Central memory CD8-positive, alpha-beta T cell (primary cell): Measurements from ENCODE around the gene TMEM259.
"Not testable (repeated sequence)": the region's sequence is repeated elsewhere in the genome, so short reads cannot be mapped to it uniquely, and the experiment has no call there.

Source experiments
- ATAC-seq: fragments of 150-1000 bp; cut with Tn5 transposase; replicated peaks from 2 replicates; pipeline ENCODE4 v1.10.0; 2022; ENCODE audit warnings: mild to moderate bottlenecking, moderate FRiP score, moderate number of reproducible peaks; ENCODE audit not compliant: poor library complexity, severe bottlenecking; ENCODE audit errors: extremely low read depth
- DNase-seq, 2 donors: peaks; one replicate each; pipeline ENCODE4 v3.0.0; 2021; ENCODE audit warnings: low spot score in 2 of 2
- H3K27ac Mint-ChIP-seq: one replicate; pipeline ENCODE4 v1.8.0; 2022; ENCODE audit warnings: low read depth, mild to moderate bottlenecking, moderate library complexity, mixed read lengths
- H3K27me3 Mint-ChIP-seq: one replicate; pipeline ENCODE4 v1.8.0; 2022; ENCODE audit warnings: mixed read lengths
- H3K36me3 Mint-ChIP-seq: one replicate; pipeline ENCODE4 v1.8.0; 2022; ENCODE audit warnings: mild to moderate bottlenecking, moderate library complexity, mixed read lengths; ENCODE audit not compliant: insufficient read depth
- H3K4me1 Mint-ChIP-seq: one replicate; pipeline ENCODE4 v1.8.0; 2022; ENCODE audit warnings: mixed read lengths
- H3K4me3 Mint-ChIP-seq: one replicate; pipeline ENCODE4 v1.8.0; 2022; ENCODE audit warnings: mild to moderate bottlenecking, moderate library complexity, mixed read lengths
- H3K9me3 Mint-ChIP-seq: one replicate; pipeline ENCODE4 v1.8.0; 2022; ENCODE audit warnings: mixed read lengths

TMEM259 gene

DNA sequence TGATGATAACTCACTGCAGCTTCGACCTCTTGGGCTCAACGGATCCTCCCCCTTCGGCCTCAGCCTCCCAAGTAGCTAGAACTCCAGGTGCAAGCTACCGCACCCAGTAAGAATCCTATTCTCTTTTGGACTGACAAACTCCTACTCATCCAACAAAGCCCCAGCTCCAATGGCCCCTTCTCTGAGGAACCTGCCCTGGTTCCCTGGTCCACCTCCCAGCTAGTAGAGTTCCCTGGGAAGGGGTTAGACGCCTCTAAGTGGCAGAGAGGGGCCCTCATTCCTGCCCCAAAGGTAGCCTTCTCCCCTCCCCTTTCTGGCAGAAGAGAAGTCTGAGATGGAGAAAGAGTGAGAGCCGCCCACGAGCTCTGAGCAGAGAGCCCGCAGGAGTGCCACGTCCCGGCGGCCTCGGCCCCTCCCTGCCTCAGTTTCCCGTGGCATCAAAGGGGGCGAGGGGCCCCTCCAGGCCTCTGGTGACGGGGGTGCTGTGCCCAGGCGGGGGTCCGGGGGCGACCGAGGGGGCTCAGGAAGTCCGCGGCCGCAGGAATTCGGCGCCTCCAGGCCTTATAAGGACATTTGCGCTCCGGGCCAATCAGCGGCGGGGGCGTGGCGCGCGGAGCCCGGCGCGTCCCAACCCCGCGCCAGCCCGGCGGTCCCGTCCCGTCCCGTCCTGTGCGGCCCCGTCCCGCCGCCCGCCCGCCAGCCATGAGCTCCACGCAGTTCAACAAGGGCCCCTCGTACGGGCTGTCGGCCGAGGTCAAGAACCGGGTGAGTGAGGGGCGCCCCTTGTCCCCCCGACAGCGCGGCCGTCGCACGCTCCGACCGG is 5.2 kb upstream of the TMEM259 start, which contains the start of gene CNN2:
CNN2 (plus strand) TSS at position 649 of the 823 bp plus-strand sequence; CDS start at position 703, 54 bp downstream.
- H3K4me3 Mint-ChIP-seq = peak within 1 kb of the TSS; percentile 98
- ATAC-seq = no peak
- H3K27me3 Mint-ChIP-seq = no peaks in the 10 kb centered on the region
- no peaks in the 10 kb centered on the region for H3K9me3 Mint-ChIP-seq
- peaks cover 34% of the 10 kb centered on the region for H3K36me3 Mint-ChIP-seq
- peak within 1 kb of the TSS; percentile 91 for H3K27ac Mint-ChIP-seq
- peaks cover 29% of the 10 kb centered on the region for H3K4me1 Mint-ChIP-seq
- no peak for DNase-seq

DNA sequence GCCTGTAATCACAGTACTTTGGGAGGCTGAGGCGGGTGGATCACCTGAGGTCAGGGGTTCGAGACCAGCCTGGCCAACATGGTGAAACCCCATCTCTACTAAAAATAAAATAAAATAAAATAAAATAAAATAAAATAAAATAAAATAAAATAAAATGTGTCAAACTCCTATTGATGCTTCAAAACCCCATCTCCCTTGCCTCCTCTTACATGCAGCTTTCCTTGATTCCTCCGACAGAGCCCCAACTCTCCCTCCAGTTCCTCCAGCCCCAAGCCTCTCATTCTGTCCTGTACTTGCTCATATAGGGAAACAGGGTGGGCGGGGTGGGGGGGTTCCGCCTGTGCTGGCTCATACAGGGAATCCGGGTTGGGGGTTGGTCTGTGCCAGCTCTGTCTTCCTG is 4.2 kb upstream of the TMEM259 start:
- not testable (repeated sequence) for ATAC-seq, H3K9me3 Mint-ChIP-seq, DNase-seq, H3K4me3 Mint-ChIP-seq, H3K27ac Mint-ChIP-seq, H3K27me3 Mint-ChIP-seq
- peaks cover 30% of the 10 kb centered on the region for H3K36me3 Mint-ChIP-seq
- H3K4me1 Mint-ChIP-seq = peaks cover 27% of the 10 kb centered on the region

DNA sequence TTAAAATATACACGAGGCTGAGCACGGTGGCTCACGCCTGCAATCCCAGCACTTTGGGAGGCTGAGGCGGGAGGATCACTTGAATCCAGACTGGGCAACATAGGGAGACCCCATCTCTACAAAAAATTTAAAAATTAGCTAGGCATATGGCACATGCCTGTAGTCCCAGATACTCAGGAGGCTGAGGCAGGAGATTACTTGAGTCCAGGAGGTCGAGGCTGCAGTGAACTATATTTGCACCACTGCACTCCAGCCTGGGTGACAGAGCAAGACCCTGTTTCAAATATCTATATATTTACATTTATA is 2.9 kb upstream of the TMEM259 start:
- peaks cover 29% of the 10 kb centered on the region for H3K4me1 Mint-ChIP-seq
- not testable (repeated sequence) for H3K9me3 Mint-ChIP-seq, ATAC-seq

DNA sequence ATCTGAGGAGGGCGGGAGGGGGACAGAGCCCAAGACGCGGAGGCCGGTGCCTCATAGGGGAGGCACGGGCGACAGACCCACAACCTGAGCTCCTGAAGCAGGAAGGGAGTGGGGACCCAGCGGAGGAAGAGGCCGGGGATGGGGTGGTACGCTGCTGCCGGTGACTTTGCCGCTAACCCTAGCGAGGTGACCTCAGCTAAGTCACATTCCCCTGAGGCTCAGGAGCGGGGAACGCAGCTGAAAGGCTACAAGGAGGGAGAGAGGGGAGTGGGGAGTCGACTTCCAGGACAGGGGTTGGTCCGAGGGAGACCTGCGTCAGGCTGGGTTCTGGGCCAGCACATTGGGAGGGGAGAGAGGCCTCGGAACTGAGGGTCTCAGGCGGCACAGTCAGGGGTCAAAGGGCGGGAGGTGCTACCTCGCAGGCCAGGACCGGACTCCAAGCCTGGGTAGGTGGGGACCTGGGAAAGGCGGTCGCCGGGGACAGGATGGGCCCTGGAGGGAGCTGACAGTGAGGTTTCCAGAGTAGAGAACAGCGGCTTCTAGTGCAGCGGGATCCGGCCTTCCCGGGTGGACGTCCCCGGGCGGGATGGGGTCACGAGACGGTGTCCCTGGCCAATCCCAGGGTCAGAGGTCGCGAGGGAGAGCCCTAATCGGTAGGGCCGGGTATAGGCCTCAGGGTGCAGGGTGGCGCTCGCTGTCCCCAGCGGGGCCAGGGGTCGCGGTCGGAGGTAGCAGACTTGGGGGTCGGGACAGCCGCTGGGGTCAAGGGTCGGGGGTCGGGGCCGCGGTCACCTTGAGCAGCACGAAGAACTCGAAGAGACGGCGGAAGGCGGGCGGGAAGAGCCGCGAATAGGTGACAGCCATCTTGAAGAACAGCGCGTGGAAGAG is 699 bp downstream of the TMEM259 start:
- Mint-ChIP-seq H3K9me3 (no peaks in the 10 kb centered on the region), H3K27ac (peak overlapping the region; percentile 100), H3K27me3 (no peaks in the 10 kb centered on the region), H3K4me3 (peak overlapping the region; percentile 96), H3K36me3 (peaks cover 25% of the 10 kb centered on the region), H3K4me1 (peaks cover 39% of the 10 kb centered on the region)
- ATAC-seq (no peak), DNase-seq (no peak)

More for the DNA sequence above, 2.9 kb upstream of the TMEM259 start:
- not testable (repeated sequence) for DNase-seq, H3K27me3 Mint-ChIP-seq, H3K4me3 Mint-ChIP-seq, H3K27ac Mint-ChIP-seq
- peaks cover 26% of the 10 kb centered on the region for H3K36me3 Mint-ChIP-seq

DNA sequence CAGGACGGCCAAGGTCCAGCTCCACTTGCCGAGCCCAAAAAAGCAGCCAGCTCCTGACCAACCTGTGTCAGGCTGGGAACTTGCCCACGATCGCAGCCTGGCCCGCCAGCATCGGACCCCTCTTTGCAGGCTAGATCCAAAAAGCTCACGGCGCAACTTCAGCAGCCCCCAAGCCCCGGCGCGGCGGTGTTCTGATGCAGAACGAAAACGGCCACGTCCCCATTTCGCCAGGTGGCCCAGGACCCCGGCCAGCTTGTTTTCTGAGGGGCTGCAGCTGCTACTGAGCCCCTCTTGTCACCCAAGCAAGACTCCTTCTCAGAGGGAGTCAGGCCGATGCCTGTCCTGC is 1.3 kb downstream of the TMEM259 start:
- ATAC-seq = no peak
- H3K27me3 Mint-ChIP-seq = no peaks in the 10 kb centered on the region
- no peak for DNase-seq
- H3K4me1 Mint-ChIP-seq = peaks cover 39% of the 10 kb centered on the region
- H3K4me3 Mint-ChIP-seq = peak overlapping the region; percentile 96
- peak overlapping the region; percentile 100 for H3K27ac Mint-ChIP-seq
- peaks cover 25% of the 10 kb centered on the region for H3K36me3 Mint-ChIP-seq
- no peaks in the 10 kb centered on the region for H3K9me3 Mint-ChIP-seq

DNA sequence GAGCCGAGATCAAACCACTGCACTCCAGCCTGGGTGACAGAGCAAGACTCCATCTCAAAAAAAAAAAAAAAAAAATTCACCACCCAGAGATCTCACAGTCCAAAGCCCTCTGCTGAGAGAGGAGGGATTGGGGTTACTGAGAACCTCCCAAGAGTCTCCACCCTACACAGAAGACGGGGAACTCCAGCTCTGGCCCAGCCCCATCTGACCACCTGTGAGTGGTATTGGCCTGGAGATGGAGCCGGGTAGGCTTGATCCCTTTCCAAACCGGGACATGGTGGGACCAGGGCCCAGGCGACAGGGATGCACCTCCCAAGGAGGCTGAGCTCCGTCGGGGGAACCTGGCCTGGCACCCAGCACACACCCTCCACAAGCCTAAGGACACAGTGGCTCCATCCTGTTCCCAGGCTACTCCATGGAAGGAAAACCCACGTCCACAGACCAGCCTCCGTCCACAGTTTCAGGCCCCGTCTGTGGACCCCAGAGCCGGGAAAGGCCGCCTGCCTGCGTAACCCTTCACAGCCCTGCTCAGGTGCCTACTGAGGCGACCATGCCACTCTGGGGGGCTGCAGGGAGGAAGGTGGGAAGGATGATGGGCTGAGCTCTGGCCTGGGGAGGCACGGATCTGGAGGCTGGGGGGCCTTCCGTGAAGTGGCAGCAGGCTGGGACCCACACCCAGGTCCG is 1.8 kb downstream of the TMEM259 start:
- no peaks in the 10 kb centered on the region for H3K27me3 Mint-ChIP-seq
- no peaks in the 10 kb centered on the region for H3K9me3 Mint-ChIP-seq
- ATAC-seq (no peak), DNase-seq (no peak)
- peak overlapping the region; percentile 96 for H3K4me3 Mint-ChIP-seq
- peaks cover 27% of the 10 kb centered on the region for H3K36me3 Mint-ChIP-seq
- H3K4me1 Mint-ChIP-seq = peaks cover 39% of the 10 kb centered on the region
- H3K27ac Mint-ChIP-seq = peak overlapping the region; percentile 38

DNA sequence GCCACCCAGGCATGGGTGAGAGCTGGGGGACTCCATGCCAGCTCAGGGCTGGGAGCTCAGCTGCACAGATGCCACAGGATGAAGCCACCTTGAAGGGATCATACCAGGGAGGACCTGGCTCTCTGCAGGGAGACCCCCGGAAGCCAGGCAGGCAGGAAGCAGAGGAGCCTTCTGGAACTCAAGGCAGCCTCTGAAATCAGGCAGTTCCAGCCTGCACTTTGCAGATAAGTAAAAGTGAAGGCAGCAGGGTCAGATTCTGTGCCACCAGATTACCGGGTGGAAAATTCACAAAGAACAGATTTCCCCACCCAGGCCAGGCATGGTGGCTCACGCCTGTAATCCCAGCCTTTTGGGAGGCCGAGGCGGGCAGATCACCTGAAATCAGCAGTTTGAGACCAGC is 2.5 kb downstream of the TMEM259 start:
- Mint-ChIP-seq H3K4me1 (peaks cover 39% of the 10 kb centered on the region), H3K36me3 (peaks cover 27% of the 10 kb centered on the region), H3K27me3 (no peaks in the 10 kb centered on the region), H3K4me3 (peak overlapping the region; percentile 96), H3K9me3 (no peaks in the 10 kb centered on the region), H3K27ac (peak overlapping the region; percentile 38)
- DNase-seq = no peak
- no peak for ATAC-seq

DNA sequence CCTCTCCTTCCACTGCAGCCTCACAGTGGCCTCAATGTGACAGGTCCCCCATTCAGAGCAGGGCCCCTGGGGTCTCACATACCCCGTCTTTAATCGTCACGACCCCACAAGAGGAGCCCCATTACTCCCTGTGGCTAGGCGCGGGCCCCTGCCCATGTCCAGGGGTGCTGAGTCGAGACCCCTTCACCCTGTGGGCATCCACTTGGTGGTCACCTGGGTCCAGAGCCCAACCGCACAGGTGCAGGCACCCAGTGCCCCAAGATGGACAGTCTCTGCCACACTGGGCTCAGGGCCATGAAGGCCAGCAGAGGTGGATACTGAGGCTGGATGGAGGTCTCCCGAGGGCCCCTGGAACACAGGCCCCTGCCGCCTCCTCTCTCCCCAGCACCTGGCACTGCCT is 3.0 kb downstream of the TMEM259 start:
- Mint-ChIP-seq H3K27me3 (no peaks in the 10 kb centered on the region), H3K27ac (peak overlapping the region; percentile 29), H3K36me3 (peaks cover 28% of the 10 kb centered on the region), H3K9me3 (no peaks in the 10 kb centered on the region), H3K4me3 (peak overlapping the region; percentile 96), H3K4me1 (peaks cover 39% of the 10 kb centered on the region)
- no peak for DNase-seq
- no peak for ATAC-seq

DNA sequence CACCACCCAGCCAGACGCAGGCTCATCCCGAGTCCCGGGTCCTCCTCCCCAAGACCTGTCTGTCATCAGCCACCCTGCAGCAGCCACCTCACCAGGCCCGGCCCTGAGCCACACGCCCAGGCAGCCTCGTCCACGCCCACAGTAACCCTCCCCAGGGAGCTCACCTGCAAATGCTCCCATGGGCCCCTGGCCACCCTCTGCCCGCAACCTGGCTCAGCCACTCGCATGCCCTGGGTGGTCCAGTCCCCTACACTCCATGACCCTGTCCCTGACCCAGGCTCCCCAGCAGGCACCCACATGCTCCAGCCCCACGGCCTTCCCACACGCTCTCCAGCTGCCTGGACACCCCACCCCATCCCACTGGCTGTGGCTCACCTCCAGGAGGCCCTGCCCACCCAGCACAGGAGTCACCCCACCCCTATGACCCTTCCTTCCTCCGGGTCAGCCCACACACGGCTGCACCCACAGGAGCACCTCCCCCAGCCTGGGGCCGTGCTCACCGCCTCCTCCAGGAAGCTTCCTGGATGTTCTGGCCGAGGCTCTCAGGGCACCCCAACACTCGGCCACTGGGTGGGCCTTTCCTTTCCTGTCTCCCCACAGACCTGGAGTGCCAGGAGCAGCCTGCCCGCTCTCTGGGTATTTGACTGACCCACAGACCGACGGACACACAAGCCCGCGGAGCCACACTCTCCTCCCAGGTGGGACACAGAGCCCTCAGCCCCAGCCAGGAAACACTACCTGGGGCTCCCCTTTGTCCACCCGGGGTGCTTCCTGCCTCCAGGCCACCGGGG is 3.6 kb downstream of the TMEM259 start:
- Mint-ChIP-seq H3K9me3 (no peaks in the 10 kb centered on the region), H3K4me3 (peak overlapping the region; percentile 96), H3K4me1 (peaks cover 39% of the 10 kb centered on the region), H3K36me3 (peaks cover 30% of the 10 kb centered on the region), H3K27ac (peak overlapping the region; percentile 29), H3K27me3 (no peaks in the 10 kb centered on the region)
- DNase-seq (no peak), ATAC-seq (no peak)

DNA sequence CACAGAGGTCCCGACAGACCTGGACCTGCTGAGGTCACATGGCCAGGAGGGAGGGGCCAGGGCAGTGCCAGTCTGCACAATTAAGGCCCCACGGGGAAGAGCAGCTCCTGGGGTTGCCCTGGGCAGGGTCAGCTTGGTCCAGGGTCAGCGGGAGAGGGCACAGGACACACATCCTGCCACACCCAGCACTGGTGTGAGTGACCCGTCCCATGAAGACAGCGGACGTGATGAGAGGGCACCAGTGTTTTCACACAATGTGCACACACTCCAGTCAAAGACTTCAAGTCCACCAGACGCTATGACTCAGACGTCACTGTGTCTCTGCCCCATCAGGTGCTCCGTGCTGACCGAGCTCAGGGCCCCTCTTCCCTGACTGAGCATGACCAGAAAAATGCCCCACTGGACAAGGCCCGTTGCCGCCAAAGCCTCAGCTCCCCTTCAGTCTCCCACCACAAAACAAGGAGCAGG is 4.2 kb downstream of the TMEM259 start:
- Mint-ChIP-seq H3K27ac (peak overlapping the region; percentile 29), H3K9me3 (no peaks in the 10 kb centered on the region), H3K4me3 (peak overlapping the region; percentile 96), H3K4me1 (peaks cover 38% of the 10 kb centered on the region), H3K36me3 (peaks cover 30% of the 10 kb centered on the region), H3K27me3 (no peaks in the 10 kb centered on the region)
- no peak for DNase-seq
- ATAC-seq = no peak

DNA sequence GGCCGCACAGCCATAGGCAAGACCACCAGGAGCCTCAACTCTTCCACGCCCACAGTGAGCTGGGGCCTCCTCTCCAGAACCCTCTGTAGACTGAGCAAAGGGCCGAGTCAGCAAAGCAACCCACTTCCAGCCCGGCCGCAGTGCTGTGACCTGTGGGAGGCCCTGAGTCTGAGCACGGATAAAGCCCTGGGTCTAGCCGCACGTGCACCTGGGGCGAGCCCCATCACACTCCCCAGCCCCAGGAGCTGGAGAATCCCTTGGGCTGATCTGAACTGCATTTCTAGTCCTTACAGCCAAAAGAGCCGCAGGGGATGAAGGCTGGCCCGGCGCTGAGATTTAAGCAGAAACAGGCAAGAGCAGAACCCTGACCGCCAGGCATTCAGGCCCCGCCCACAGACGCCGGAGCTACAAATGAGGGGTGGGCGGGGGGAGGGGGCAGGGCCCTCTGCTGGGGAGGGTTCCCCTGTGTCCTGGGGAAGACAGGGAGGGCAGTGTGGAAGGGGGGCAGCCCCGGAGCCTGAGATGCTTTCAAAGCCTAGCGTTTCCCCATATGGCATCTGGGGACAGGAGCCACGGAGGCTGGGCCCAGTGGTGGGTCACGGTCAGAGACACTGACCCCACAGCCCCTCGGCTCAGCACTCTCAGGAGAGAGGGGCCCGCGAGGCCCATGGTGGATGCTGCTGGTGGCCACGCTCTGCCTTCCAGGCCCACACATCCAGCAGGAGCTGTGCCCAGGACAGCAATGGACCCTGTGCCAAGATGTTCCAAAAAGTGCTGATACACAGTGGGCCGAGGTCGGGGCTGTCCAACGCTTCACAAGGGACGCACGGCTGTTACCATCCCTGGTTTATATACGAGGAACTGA is 4.9 kb downstream of the TMEM259 start:
- H3K4me3 Mint-ChIP-seq = peak overlapping the region; percentile 32
- H3K27ac Mint-ChIP-seq = no peak overlapping the region
- peaks cover 23% of the 10 kb centered on the region for H3K36me3 Mint-ChIP-seq

More for the DNA sequence above, 4.9 kb downstream of the TMEM259 start:
- no peaks in the 10 kb centered on the region for H3K27me3 Mint-ChIP-seq
- peaks cover 31% of the 10 kb centered on the region for H3K4me1 Mint-ChIP-seq
- H3K9me3 Mint-ChIP-seq = no peaks in the 10 kb centered on the region
- no peak for ATAC-seq
- DNase-seq = no peak
